GM19193 (cell line): ENCODE results near the gene COL18A1.

Experiments
- POLR2A ChIP-seq: IDR thresholded peaks from 4 replicates; pipeline ENCODE4 v1.6.1; 2011; ENCODE audit not compliant: insufficient read depth, insufficient read length; ENCODE audit errors: extremely low read depth

The COL18A1 gene

GRCh38 chr21:45411810-45412206 is 6.8 kb downstream of the COL18A1 start:
- TF ChIP-seq POLR2A: no peak

- TF ChIP-seq POLR2A: no peak
Observed at GRCh38 chr21:45412491-45412890, 7.5 kb downstream of the COL18A1 start.

GRCh38 chr21:45412909-45413611 is 8.1 kb downstream of the COL18A1 start:
- TF ChIP-seq POLR2A: no peak

- no peak for TF ChIP-seq POLR2A
Observed at GRCh38 chr21:45413922-45414321, 9.0 kb downstream of the COL18A1 start.

GRCh38 chr21:45414396-45415187 is 9.6 kb downstream of the COL18A1 start:
- TF ChIP-seq POLR2A: no peak

GRCh38 chr21:45415188-45415942 is 10.4 kb downstream of the COL18A1 start:
- no peak for TF ChIP-seq POLR2A

GRCh38 chr21:45415943-45416611 is 11.1 kb downstream of the COL18A1 start:
- no peak for TF ChIP-seq POLR2A

GRCh38 chr21:45416620-45417019 is 11.7 kb downstream of the COL18A1 start:
- TF ChIP-seq POLR2A: no peak

- TF ChIP-seq POLR2A: no peak
Observed at GRCh38 chr21:45417256-45417950, 12.4 kb downstream of the COL18A1 start.

- no peak for TF ChIP-seq POLR2A
Observed at GRCh38 chr21:45417951-45418300, 13.0 kb downstream of the COL18A1 start.

GRCh38 chr21:45418301-45419071 is 13.5 kb downstream of the COL18A1 start:
- TF ChIP-seq POLR2A: no peak

GRCh38 chr21:45419162-45419561 is 14.2 kb downstream of the COL18A1 start:
- TF ChIP-seq POLR2A: no peak

- TF ChIP-seq POLR2A: no peak
Observed at GRCh38 chr21:45420061-45421041, 15.4 kb downstream of the COL18A1 start.
